GM13977 (cell line): Measurements from ENCODE around the gene WRAP73.

ENCODE experiments used
- DNase-seq: peaks from one replicate; pipeline ENCODE4 v3.0.0; 2012; ENCODE audit warnings: low spot score
- in situ Hi-C: fragments of 300-500 bp; cut with MboI; formaldehyde crosslinking; loops from one replicate; pipeline ENCODE4 v1.12.0; 2022; ENCODE audit warnings: low sequenced_read_pairs, low pct_unique_long_range_greater_than_20kb, mixed read lengths, inconsistent platforms; ENCODE audit not compliant: unreplicated experiment
- TF ChIP-seq, protein P1 (sequence below): IDR thresholded peaks from 2 replicates; pipeline ENCODE4 v1.5.1; 2012; ENCODE audit warnings: mild to moderate bottlenecking, control low read depth; ENCODE audit not compliant: insufficient read depth; ENCODE audit errors: extremely low read depth, missing control alignments

The WRAP73 gene

GRCh38 chr1:3695326-3696217, 45.7 kb upstream of the WRAP73 start:
- peak; percentile 84 for DNase-seq
- TF ChIP-seq, protein P1, sequence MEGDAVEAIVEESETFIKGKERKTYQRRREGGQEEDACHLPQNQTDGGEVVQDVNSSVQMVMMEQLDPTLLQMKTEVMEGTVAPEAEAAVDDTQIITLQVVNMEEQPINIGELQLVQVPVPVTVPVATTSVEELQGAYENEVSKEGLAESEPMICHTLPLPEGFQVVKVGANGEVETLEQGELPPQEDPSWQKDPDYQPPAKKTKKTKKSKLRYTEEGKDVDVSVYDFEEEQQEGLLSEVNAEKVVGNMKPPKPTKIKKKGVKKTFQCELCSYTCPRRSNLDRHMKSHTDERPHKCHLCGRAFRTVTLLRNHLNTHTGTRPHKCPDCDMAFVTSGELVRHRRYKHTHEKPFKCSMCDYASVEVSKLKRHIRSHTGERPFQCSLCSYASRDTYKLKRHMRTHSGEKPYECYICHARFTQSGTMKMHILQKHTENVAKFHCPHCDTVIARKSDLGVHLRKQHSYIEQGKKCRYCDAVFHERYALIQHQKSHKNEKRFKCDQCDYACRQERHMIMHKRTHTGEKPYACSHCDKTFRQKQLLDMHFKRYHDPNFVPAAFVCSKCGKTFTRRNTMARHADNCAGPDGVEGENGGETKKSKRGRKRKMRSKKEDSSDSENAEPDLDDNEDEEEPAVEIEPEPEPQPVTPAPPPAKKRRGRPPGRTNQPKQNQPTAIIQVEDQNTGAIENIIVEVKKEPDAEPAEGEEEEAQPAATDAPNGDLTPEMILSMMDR, result peak; percentile 79
- in situ Hi-C loops, result no loop called here

DNA sequence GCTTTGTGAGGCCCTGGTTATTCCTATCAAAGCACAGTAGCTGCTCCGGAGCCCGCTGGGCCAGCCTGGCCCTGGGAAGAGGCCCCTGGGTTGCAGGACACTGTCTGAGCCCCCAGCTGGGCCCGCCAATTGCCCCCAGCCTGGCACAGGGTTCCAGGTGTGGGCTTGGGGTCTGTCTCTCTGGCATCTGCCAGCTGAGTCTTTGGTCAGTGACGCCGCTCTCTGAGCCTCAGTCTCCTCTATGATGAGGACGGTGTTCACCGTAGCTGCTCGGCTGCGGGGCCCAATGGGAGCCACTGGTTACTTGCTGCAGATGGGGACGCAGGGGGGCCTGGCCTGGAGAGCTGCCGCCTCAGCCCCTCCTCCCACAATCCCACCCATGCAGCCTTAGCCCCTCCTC, 43.4 kb upstream of the WRAP73 start:
- TF ChIP-seq, protein P1, result no peak
- no peak for DNase-seq
- in situ Hi-C loops, result no loop called here

DNA sequence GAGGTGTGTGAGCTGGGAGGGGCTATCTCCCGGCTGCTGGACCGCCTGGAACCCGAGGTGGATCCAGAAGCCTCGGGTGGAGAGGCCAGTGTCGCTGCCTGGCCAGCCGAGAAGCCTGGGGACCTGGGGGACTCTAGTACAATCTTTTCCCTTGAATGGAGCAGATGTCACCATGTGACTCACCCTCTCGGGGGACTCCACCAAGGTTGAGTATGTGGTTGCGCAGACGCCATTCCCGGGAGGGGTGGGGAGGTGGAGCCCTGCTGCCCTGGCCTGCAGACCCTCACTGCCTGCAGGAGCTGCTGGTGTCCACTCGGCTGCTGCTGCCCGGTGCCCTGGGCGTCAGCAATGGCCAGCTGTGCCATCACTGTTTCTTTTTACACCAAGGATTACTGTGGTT, 42.7 kb upstream of the WRAP73 start:
- DNase-seq, result no peak
- in situ Hi-C loops, result no loop called here
- TF ChIP-seq, protein P1, result no peak

DNA sequence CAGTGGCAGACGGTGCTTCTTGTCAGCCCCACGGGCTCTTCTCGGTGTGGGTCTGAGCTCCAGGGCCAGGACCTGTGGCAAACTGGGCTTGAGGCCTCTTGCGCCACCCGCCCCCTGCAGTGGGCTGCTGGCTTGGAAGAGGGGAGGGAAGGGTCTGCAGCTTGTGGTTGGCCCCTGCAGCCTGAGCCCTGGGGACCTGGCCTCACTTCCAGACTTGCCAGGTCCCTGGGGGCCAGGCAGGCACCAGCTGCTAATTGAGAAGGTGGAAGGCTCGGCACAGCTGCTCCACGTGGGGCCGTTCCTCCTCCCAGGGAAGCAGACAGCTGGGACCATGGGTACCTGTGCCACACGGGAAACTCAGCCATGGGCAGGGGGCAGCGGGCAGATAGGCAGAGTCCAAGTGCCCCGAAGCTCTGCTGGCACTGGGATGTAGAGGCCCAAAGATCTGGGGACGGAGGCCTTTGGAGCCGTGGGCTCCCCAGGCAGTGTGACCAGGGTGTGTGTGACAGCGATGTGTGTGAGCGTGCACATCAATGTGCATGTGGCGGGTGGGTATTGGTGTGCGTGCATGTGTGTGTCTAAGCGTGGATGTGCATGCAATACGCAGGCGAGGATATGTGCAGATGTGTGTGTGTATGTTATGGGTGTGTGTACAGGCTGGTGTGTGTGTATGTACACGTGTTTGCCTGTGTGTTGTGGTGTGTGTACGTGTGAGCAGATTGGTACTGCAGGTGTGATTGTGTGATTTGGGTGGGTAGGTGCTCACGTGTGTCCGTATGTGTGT, 41.7 kb upstream of the WRAP73 start:
- TF ChIP-seq, protein P1, result no peak
- in situ Hi-C loops, result no loop called here
- no peak for DNase-seq

DNA sequence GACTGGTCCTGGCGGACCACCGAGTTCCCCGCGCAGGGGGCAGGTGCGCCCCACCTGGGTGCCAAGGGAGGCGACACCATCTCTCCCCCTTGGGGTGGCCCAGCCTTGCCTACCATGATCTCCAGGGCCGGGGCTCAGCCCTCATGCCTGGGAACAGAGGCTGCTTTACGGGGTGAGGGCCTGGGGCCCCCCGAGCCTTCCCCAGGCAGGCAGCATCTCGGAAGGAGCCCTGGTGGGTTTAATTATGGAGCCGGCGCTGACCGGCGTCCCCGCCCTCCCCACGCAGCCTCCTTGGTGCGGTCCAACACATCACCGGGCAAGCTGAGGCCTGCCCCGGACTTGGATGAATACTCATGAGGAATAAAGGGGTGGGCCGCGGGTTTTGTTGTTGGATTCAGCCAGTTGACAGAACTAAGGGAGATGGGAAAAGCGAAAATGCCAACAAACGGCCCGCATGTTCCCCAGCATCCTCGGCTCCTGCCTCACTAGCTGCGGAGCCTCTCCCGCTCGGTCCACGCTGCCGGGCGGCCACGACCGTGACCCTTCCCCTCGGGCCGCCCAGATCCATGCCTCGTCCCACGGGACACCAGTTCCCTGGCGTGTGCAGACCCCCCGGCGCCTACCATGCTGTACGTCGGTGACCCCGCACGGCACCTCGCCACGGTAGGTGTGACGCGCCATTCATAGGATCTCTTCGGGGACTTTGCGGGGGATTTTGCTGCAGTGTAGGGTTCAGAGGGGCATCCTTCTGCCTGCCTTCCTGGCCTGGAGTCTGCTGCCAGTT, 40.6 kb upstream of the WRAP73 start:
- in situ Hi-C loops, result no loop called here
- DNase-seq, result no peak
- TF ChIP-seq, protein P1, result no peak

DNA sequence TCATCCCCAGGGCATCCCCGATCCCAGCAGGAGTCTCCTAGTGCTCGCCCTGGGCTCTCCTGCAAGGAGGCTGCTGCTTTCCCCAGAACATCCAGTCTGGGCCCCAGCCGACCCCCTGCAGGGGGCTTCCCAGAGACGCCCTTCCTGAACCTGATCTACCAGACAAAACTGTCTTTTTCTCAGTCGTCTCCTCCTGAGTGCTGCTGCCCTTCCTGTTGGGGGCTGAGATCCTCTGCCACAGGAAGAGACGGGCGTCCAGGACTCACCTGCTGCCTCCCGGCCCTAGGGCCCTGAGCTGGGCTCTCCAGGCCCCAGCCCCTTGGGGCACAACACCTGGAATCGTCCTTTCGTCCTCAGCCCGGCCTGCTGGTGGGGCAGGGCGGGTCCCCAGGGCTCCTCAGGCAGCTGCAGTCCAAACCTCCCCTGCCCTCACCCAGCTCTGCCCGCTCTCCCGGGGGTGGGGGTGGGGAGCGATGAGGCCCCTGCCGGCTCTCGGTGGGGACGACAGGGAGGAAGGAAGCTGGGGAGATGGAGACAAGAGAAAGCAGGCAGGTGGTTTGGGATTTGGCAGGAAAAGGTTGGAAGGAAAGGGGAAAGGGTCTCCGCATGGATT, 39.3 kb upstream of the WRAP73 start:
- in situ Hi-C loops, result no loop called here
- DNase-seq, result no peak
- TF ChIP-seq, protein P1, result no peak
